ENCODE data around the gene SETD7.

DNA sequence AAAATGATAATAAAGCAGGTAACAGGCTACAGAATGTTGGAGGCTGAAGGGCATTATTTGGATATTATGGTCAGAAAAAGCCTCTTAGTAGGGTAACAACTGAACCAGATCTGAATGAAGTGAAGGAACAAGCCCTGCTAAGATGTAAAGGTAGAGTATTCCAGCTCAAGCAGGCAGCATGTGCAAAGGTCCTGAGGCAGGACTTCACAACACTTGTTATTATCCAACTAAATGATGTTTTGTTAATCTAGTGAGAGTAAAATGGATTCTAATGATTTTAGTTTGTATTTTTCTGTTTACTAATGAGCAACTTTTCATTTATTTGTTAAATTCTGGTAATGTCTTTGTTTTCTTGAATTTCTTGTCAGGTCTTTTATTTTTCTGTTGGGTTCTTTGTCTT is 66.4 kb downstream of the SETD7 start:
- TF ChIP-seq, protein P1, sequence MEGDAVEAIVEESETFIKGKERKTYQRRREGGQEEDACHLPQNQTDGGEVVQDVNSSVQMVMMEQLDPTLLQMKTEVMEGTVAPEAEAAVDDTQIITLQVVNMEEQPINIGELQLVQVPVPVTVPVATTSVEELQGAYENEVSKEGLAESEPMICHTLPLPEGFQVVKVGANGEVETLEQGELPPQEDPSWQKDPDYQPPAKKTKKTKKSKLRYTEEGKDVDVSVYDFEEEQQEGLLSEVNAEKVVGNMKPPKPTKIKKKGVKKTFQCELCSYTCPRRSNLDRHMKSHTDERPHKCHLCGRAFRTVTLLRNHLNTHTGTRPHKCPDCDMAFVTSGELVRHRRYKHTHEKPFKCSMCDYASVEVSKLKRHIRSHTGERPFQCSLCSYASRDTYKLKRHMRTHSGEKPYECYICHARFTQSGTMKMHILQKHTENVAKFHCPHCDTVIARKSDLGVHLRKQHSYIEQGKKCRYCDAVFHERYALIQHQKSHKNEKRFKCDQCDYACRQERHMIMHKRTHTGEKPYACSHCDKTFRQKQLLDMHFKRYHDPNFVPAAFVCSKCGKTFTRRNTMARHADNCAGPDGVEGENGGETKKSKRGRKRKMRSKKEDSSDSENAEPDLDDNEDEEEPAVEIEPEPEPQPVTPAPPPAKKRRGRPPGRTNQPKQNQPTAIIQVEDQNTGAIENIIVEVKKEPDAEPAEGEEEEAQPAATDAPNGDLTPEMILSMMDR (IDR thresholded peaks at IDR 0.05) = no peak
- no peak for TF ChIP-seq POLR2A (IDR thresholded peaks at IDR 0.05)
